Lower leg skin (tissue), 3 donors: ENCODE results near the gene LGR5.

Experiments
- CTCF ChIP-seq, 3 donors: fragments of 450-650 bp; IDR thresholded peaks; one replicate each; pipeline ENCODE4 v1.5.1; 2016; ENCODE audit warnings: antibody characterized with exemption in 3 of 3, mild to moderate bottlenecking in 3 of 3, moderate library complexity in 2 of 3
- POLR2A ChIP-seq, 2 donors: fragments of 450-650 bp; IDR thresholded peaks; one replicate each; pipeline ENCODE4 v1.6.1; 2016 to 2017; ENCODE audit warnings: antibody characterized with exemption in 2 of 2, mild to moderate bottlenecking in 1 of 2, moderate library complexity in 1 of 2

GRCh38 chr12:71456990-71457389, 17.4 kb downstream of the LGR5 start:
- TF ChIP-seq CTCF (IDR thresholded peaks at IDR 0.05) (no peak), POLR2A (IDR thresholded peaks at IDR 0.05) (no peak)
